ENCODE results near the gene GPRASP3. TPM values are rescaled to one million over a fixed set of nuclear protein-coding genes. Genes with fewer than 3 reads are reported as not detected.

The GPRASP3 gene
- total and polyA plus RNA-seq, 8 donors = 4.5 to 18.9 (median 17.0) TPM

GRCh38 chrX:102723456-102723855 lies 2.9 kb downstream of the GPRASP3 start:
- no peak for TF ChIP-seq CTCF (IDR thresholded peaks at IDR 0.05)
- ATAC-seq (no peak), DNase-seq (no peak)
- Histone ChIP-seq H3K4me1 (no peaks in the 10 kb centered on the region), H3K4me3 (no peak overlapping the region), H3K27ac (no peak overlapping the region), H3K36me3 (no peaks in the 10 kb centered on the region), H3K9me3 (no peaks in the 10 kb centered on the region), H3K27me3 (no peaks in the 10 kb centered on the region)
- intact Hi-C loops (cut with DNase I) = no loop called here

GRCh38 chrX:102727761-102728160 lies 7.2 kb downstream of the GPRASP3 start:
- Histone ChIP-seq H3K36me3 (no peaks in the 10 kb centered on the region), H3K4me1 (no peaks in the 10 kb centered on the region), H3K27me3 (no peaks in the 10 kb centered on the region), H3K9me3 (no peaks in the 10 kb centered on the region), H3K27ac (no peak overlapping the region), H3K4me3 (no peak overlapping the region)
- intact Hi-C loops (cut with DNase I) = no loop called here
- ATAC-seq (no peak), DNase-seq (no peak)
- TF ChIP-seq CTCF (IDR thresholded peaks at IDR 0.05) = no peak

- ATAC-seq (no peak), DNase-seq (no peak)
- H3K4me1 ChIP-seq = no peaks in the 10 kb centered on the region
- H3K4me3 ChIP-seq = no peak overlapping the region
- H3K27me3 ChIP-seq = no peaks in the 10 kb centered on the region
- H3K27ac ChIP-seq = no peak overlapping the region
- no peaks in the 10 kb centered on the region for H3K36me3 ChIP-seq
- H3K9me3 ChIP-seq = no peaks in the 10 kb centered on the region
- TF ChIP-seq CTCF (IDR thresholded peaks at IDR 0.05) = no peak
- intact Hi-C loops (cut with DNase I) = no loop called here
These were observed 8.1 kb downstream of the GPRASP3 start for GRCh38 chrX:102728646-102729045.

GRCh38 chrX:102739657-102740056 lies 19.1 kb downstream of the GPRASP3 start:
- Histone ChIP-seq H3K4me3 (no peak overlapping the region), H3K27ac (no peak overlapping the region), H3K9me3 (no peaks in the 10 kb centered on the region), H3K36me3 (no peaks in the 10 kb centered on the region), H3K27me3 (peaks cover 0 to 4% of the 10 kb centered on the region in 2 donors), H3K4me1 (no peaks in the 10 kb centered on the region)
- DNase-seq (no peak), ATAC-seq (no peak)
- no peak for TF ChIP-seq CTCF (IDR thresholded peaks at IDR 0.05)
- intact Hi-C loops (cut with DNase I) = no loop called here

GRCh38 chrX:102744307-102744706 lies 23.8 kb downstream of the GPRASP3 start:
- no peak for DNase-seq

More at GRCh38 chrX:102744307-102744706, 23.8 kb downstream of the GPRASP3 start:
- Histone ChIP-seq H3K4me3 (no peak overlapping the region), H3K36me3 (no peaks in the 10 kb centered on the region), H3K27me3 (no peaks in the 10 kb centered on the region), H3K4me1 (peaks cover 0 to 4% of the 10 kb centered on the region in 2 donors), H3K27ac (no peak overlapping the region), H3K9me3 (no peaks in the 10 kb centered on the region)
- no peak for TF ChIP-seq CTCF (IDR thresholded peaks at IDR 0.05)
- intact Hi-C loops (cut with DNase I) = no loop called here
- no peak for ATAC-seq

All from left lung (tissue), 10 donors.